ENCODE results near the gene MYLK. TPM values are rescaled to one million over a fixed set of nuclear protein-coding genes. Genes with fewer than 3 reads are reported as not detected.

Gene MYLK
- total RNA-seq, 1 donor from 2014 or later: 81.4 TPM

- no peak for DNase-seq (ENCODE audit: low read depth)
- TF ChIP-seq, protein P1, sequence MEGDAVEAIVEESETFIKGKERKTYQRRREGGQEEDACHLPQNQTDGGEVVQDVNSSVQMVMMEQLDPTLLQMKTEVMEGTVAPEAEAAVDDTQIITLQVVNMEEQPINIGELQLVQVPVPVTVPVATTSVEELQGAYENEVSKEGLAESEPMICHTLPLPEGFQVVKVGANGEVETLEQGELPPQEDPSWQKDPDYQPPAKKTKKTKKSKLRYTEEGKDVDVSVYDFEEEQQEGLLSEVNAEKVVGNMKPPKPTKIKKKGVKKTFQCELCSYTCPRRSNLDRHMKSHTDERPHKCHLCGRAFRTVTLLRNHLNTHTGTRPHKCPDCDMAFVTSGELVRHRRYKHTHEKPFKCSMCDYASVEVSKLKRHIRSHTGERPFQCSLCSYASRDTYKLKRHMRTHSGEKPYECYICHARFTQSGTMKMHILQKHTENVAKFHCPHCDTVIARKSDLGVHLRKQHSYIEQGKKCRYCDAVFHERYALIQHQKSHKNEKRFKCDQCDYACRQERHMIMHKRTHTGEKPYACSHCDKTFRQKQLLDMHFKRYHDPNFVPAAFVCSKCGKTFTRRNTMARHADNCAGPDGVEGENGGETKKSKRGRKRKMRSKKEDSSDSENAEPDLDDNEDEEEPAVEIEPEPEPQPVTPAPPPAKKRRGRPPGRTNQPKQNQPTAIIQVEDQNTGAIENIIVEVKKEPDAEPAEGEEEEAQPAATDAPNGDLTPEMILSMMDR (conservative IDR thresholded peaks at IDR 0.05; ENCODE audit: low read depth, low read length): no peak
These were observed 219.4 kb downstream of the MYLK start for GRCh38 chr3:123664753-123665152.

DNA sequence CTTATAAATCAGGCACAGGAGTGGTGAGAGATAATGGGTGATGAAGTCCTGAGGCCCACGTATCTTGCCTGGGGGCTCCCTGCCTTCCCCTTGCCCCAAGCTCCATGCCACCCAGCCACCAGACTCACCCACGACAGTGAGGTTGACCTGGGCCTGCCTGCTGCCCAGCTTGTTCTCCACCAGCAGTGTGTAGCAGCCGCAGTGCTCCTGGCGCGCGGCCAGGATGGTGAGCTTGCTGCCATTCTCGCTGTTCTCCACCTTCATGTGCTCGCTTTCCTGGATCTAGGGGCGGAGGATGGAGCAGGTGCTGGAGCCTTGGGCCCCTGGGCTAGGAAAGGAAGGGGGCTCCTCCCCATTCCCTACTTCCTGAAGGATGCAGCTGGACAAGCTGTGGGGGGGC lies 220.2 kb downstream of the MYLK start:
- no peak overlapping the region for H3K4me3 ChIP-seq (ENCODE audit: low read depth, low read length)
- no peak for DNase-seq (ENCODE audit: low read depth)
- TF ChIP-seq, protein P1 (conservative IDR thresholded peaks at IDR 0.05; ENCODE audit: low read depth, low read length): no peak

More at GRCh38 chr3:123664753-123665152, 219.4 kb downstream of the MYLK start:
- H3K4me3 ChIP-seq (ENCODE audit: low read depth, low read length): no peak overlapping the region

DNA sequence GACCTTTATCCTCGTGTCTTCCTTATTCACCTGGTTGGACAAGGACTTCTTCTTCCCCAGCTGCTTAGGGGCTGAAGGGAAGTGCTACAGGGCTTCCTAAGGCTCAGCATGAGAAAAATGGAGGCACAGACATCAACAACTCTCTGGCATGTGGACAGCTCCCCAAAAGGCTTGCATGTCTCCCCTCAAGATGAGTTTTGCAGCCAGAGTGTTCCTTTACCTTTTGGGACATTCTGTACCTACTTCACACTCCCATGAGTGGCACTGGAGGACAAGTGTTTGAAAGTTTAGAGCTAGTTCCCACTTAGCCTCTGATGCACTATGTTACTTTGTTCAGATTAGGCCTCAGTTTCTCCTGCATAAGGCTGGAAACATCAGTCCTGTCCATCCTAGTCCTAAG lies 222.2 kb downstream of the MYLK start:
- DNase-seq (ENCODE audit: low read depth): no peak
- TF ChIP-seq, protein P1 (conservative IDR thresholded peaks at IDR 0.05; ENCODE audit: low read depth, low read length): no peak
- no peak overlapping the region for H3K4me3 ChIP-seq (ENCODE audit: low read depth, low read length)

GRCh38 chr3:123660900-123661299 lies 223.2 kb downstream of the MYLK start:
- TF ChIP-seq, protein P1 (conservative IDR thresholded peaks at IDR 0.05; ENCODE audit: low read depth, low read length): no peak
- no peak overlapping the region for H3K4me3 ChIP-seq (ENCODE audit: low read depth, low read length)
- DNase-seq (ENCODE audit: low read depth): peak; percentile 50

DNA sequence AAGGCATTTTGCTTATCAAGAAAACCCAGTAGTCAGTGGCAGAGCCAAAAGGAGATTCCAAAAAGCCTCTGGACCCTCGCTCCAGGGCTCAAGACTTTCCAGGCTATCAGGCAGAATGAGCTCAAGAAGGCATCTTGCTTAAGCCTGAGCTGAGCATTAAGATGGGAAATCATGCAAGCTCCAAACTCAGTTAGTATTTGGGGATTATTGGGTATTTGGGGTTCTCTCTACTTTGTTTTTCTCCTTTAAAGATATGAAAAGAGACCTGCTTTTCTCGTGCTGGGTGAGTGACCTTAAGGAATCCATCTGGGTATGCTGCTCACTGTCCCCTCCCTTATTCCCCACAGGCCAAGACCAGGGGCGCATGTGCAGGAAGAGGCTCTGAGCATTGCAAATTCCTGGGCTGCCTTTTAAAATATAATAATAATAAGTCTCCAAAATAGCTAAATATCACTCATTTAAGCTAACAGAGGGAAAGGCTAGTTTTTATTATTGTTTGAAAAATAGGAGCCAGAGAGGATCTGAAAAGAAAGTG lies 223.9 kb downstream of the MYLK start:
- DNase-seq (ENCODE audit: low read depth): no peak
- TF ChIP-seq, protein P1 (conservative IDR thresholded peaks at IDR 0.05; ENCODE audit: low read depth, low read length): no peak
- no peak overlapping the region for H3K4me3 ChIP-seq (ENCODE audit: low read depth, low read length)

DNA sequence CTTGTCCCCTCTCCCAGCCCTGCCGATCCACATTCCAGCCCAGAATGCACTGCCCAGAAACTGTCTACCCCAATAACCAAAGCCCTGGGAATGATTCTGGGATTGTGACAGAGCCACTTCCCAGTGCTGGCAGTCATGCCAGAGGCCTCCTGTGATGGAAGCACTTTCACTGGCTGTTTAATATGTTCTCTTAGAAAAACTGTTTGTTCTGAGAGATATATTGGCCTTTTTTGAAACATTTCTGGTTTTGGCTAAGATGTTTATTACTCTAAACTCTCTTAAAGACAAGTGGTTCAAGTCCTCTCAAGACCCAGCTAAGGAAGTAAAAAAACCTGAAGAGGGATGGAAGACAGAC lies 225.3 kb downstream of the MYLK start:
- TF ChIP-seq, protein P1 (conservative IDR thresholded peaks at IDR 0.05; ENCODE audit: low read depth, low read length): no peak
- H3K4me3 ChIP-seq (ENCODE audit: low read depth, low read length): no peak overlapping the region
- DNase-seq (ENCODE audit: low read depth): no peak

GRCh38 chr3:123658118-123658851 lies 225.8 kb downstream of the MYLK start:
- no peak overlapping the region for H3K4me3 ChIP-seq (ENCODE audit: low read depth, low read length)
- DNase-seq (ENCODE audit: low read depth): no peak
- TF ChIP-seq, protein P1 (conservative IDR thresholded peaks at IDR 0.05; ENCODE audit: low read depth, low read length): no peak
